Airway epithelial cell (primary cell): ENCODE data around the gene CHEK2. TPM values are rescaled to one million over a fixed set of nuclear protein-coding genes. Genes with fewer than 3 reads are reported as not detected.

Source experiments
- total RNA-seq: library from RNA; depleted of rRNA; stranded (reverse); fragments of >200 nt; gene quantifications from 2 replicates; pipeline ENCODE4 v1.2.3, GENCODE V29; 2015

The CHEK2 gene
- total RNA-seq, result 19.4 and 22.2 TPM in 2 replicates

GRCh38 chr22:28741785-28742561 is at the start of gene CHEK2, which contains the start of gene HSCB:
CHEK2 (minus strand) TSS chr22:28741820; CDS start chr22:28734721, 7,099 bp downstream.
HSCB (plus strand) TSS chr22:28742039; CDS start chr22:28742096, 57 bp downstream.

GRCh38 chr22:28772633-28773460 is 31.2 kb upstream of the CHEK2 start, which contains the start of gene CCDC117:
CCDC117 (plus strand) TSS chr22:28772695; CDS start chr22:28772850, 155 bp downstream.

GRCh38 chr22:28679611-28680287 is 61.9 kb downstream of the CHEK2 start, which contains the start of gene TTC28:
TTC28 (minus strand) TSS chr22:28679840; CDS start chr22:28679723, 117 bp downstream.

Other genes starting within 250 kb of the CHEK2 start
- 0.37 and 1.8 TPM in 2 replicates for gene TTC28, start 62.0 kb downstream of the CHEK2 start, total RNA-seq
- 16.9 and 17.7 TPM in 2 replicates for gene HSCB, start 219 bp upstream of the CHEK2 start, total RNA-seq
- gene CCDC117, start 30.9 kb upstream of the CHEK2 start, total RNA-seq, result 10.1 and 11.8 TPM in 2 replicates
- 129 and 130 TPM in 2 replicates for gene XBP1, start 58.7 kb upstream of the CHEK2 start, total RNA-seq
- 5.9 and 8.3 TPM in 2 replicates for gene ZNRF3, start 141.8 kb upstream of the CHEK2 start, total RNA-seq